ENCODE data around the gene SNRNP25. TPM values are rescaled to one million over a fixed set of nuclear protein-coding genes. Genes with fewer than 3 reads are reported as not detected.

The SNRNP25 gene
- total and polyA plus RNA-seq, 2 donors (not counting 3 experiments of a cell fraction or from before 2014, with no cell fraction given): 41.8 to 49.6 TPM

GRCh38 chr16:55571-56136 lies 2.0 kb downstream of the SNRNP25 start:
- Histone ChIP-seq H3K36me3 (ENCODE audit: control insufficient read depth in 2 of 2, extremely low read depth in 1 of 2, insufficient read depth in 2 of 2, low read length in 2 of 2) (peaks cover 0 to 42% of the 10 kb centered on the region in 2 experiments), H4K20me1 (replicated peaks; ENCODE audit: control insufficient read depth, extremely low read depth, insufficient read depth, low read length) (no peaks in the 10 kb centered on the region), H3K27ac (ENCODE audit: insufficient read depth, low read depth, low read length) (no peak overlapping the region), H3K79me2 (ENCODE audit: control insufficient read depth, insufficient read depth, low read length) (peaks cover 16% of the 10 kb centered on the region), H2AFZ (ENCODE audit: low read depth, low read length) (no peak overlapping the region), H3K4me2 (ENCODE audit: insufficient read depth, low read length) (no peak overlapping the region), H3K4me3 (replicated peaks in 1 of 3; ENCODE audit: insufficient read depth in 1 of 3, low read depth in 1 of 3, low read length in 3 of 3) (no peak overlapping the region), H3K9ac (replicated peaks; ENCODE audit: extremely low read depth, insufficient read depth, low read length) (no peak overlapping the region), H3K9me1 (replicated peaks; ENCODE audit: control insufficient read depth, extremely low read depth, insufficient read depth, low read length) (no peaks in the 10 kb centered on the region), H3K27me3 (ENCODE audit: control insufficient read depth in 2 of 2, insufficient read depth in 2 of 2, low read length in 2 of 2) (no peaks in the 10 kb centered on the region), H3K9me3 (replicated peaks; ENCODE audit: control insufficient read depth, insufficient read depth, low read length) (no peaks in the 10 kb centered on the region), H3K4me1 (ENCODE audit: control insufficient read depth, extremely low read depth, insufficient read depth, low read length) (peaks cover 5% of the 10 kb centered on the region)
- ChIA-PET CTCF (interaction anchor here (2.3 to 2.7 kb wide), 2 partner anchors 10 to 41 kb away, joined by 15 to 17 read pairs; no protein-coding TSS in a partner anchor), POLR2A (no interaction called here)
- no peak for FAIRE-seq
- dilution Hi-C loops (cut with MboI; ENCODE audit: extremely low pct_ligation_motif_present, low sequenced_read_pairs): no loop called here
- TF ChIP-seq POLR2A (IDR thresholded peaks at IDR 0.05; ENCODE audit: low read depth, low read length) (no peak), CTCF (IDR thresholded peaks at IDR 0.05; ENCODE audit: extremely low read depth in 1 of 2, insufficient read depth in 1 of 2, low read depth in 1 of 2, low read length in 2 of 2) (no peak), JUN (IDR thresholded peaks at IDR 0.05; ENCODE audit: borderline replicate concordance, insufficient read depth, insufficient read length, low read depth) (no peak), EZH2 (IDR thresholded peaks at IDR 0.05; ENCODE audit: borderline replicate concordance, low read depth, low read length, severe bottlenecking) (no peak), MYC (IDR thresholded peaks at IDR 0.05; ENCODE audit: low read depth, low read length) (no peak), FOS (IDR thresholded peaks at IDR 0.05; ENCODE audit: borderline replicate concordance, insufficient read depth, low read length) (no peak), GATA2 (IDR thresholded peaks at IDR 0.05; ENCODE audit: insufficient read depth, insufficient read length, low read depth, low read length) (no peak), POLR2AphosphoS5 (IDR thresholded peaks at IDR 0.05; ENCODE audit: insufficient read depth, low read depth, low read length) (no peak), MAX (IDR thresholded peaks at IDR 0.05; ENCODE audit: insufficient read depth, insufficient read length) (no peak)
- BruUV-seq (replicated peaks): no TSS peak
- DNase-seq (ENCODE audit: low read depth, low spot score): no peak
- intact Hi-C loops (cut with micrococcal nuclease): no loop called here
